Right lobe of liver (tissue), 6 donors: ENCODE results near the gene ACADL. TPM values are rescaled to one million over a fixed set of nuclear protein-coding genes. Genes with fewer than 3 reads are reported as not detected.
A peak's percentile ranks its signal among the peaks of the same experiment; 100 is the strongest.

Experiments used
- ATAC-seq, 4 donors: fragments of 200-7000 bp; cut with Tn5 transposase; one replicate each; pipeline ENCODE4 v1.9.1; 2020; ENCODE audit warnings: mild to moderate bottlenecking in 4 of 4, moderate library complexity in 4 of 4
- DNase-seq, 3 donors: peaks; one replicate each; pipeline ENCODE4 v3.0.0-alpha.2; 2020
- H3K27ac ChIP-seq, 3 donors: fragments of 200-600 bp; one replicate each; pipeline ENCODE4 v1.8.0; 2022
- H3K27me3 ChIP-seq, 2 donors: fragments of 200-600 bp; one replicate each; pipeline ENCODE4 v1.8.0; 2022
- H3K36me3 ChIP-seq, 4 donors: fragments of 200-600 bp; sonication (generic) in 1 of 4; one replicate each; pipeline versions ENCODE4 v1.5.1 to v1.8.0; 2017 to 2022; ENCODE audit warnings: control low read depth in 1 of 4
- H3K4me1 ChIP-seq, 4 donors: fragments of 200-600 bp; sonication (generic) in 1 of 4; one replicate each; pipeline versions ENCODE4 v1.5.1 to v1.8.0; 2017 to 2022; ENCODE audit warnings: control low read depth in 1 of 4
- H3K4me3 ChIP-seq, 3 donors: fragments of 200-600 bp; one replicate each; pipeline ENCODE4 v1.8.0; 2022
- H3K9me3 ChIP-seq, 4 donors: fragments of 200-600 bp; sonication (generic) in 1 of 4; one replicate each; pipeline versions ENCODE4 v1.5.1 to v1.8.0; 2017 to 2022; ENCODE audit warnings: control low read depth in 1 of 4
- CTCF ChIP-seq, 4 donors: fragments of 200-600 bp in 3 of 4; fragments of 450-650 bp in 1 of 4; IDR thresholded peaks; one replicate each; pipeline versions ENCODE4 v1.5.1 to v1.8.0; 2016 to 2022; ENCODE audit warnings: antibody characterized with exemption in 4 of 4, mild to moderate bottlenecking in 2 of 4
- POLR2A ChIP-seq: fragments of 450-650 bp; IDR thresholded peaks from one replicate; pipeline ENCODE4 v1.6.1; 2017; ENCODE audit warnings: antibody characterized with exemption, mild to moderate bottlenecking
- WGBS: methylation state at CpG from one replicate; pipeline ENCODE4 v1.1.6; 2018; ENCODE audit warnings: low coverage, low lambda C conversion rate; ENCODE audit not compliant: insufficient coverage; ENCODE audit errors: missing lambda C conversion rate; 5-methylcytosine and 5-hydroxymethylcytosine counted together
- intact Hi-C, 2 donors: fragments of 100-400 bp; cut with DNase I; formaldehyde crosslinking; loops; one replicate each; pipeline versions ENCODE4 v1.11.2 to v1.14.1; 2022
- long read RNA-seq: library from polyadenylated mRNA; unstranded; transcript quantifications from one replicate; pipeline ENCODE4 v2.0.0, GENCODE V29; 2019
- total RNA-seq, 6 experiments: library from RNA; depleted of rRNA in 2 of 6; stranded (reverse); fragments of >200 nt in 2 of 6; fragmentation: NEBNext Ultra II Directional in 3 of 6; extraction: Animal tissue kit (Norgen Biotek cat#: 25700) in 3 of 6; gene quantifications; one replicate each; pipeline versions ENCODE4 v1.1.0 to v1.2.4, GENCODE V29; 2016 to 2023
- donor health status: DM: no; HTN: yes; CAD: no.
- donor health status: DM: no; HTN: no; CAD: no.
- donor health status: DM: no; HTN: no; CAD: no.
- donor health status: DM: no; HTN: yes; CAD: no.
- donor health status: DM: no; HTN: yes; CAD: no.

The ACADL gene
- total RNA-seq, result 10 to 100 TPM; 13.4 to 30.2 (median 22.3) TPM
- long read RNA-seq, transcript ACADL-201 (11 exons, 2,543 nt), result major isoform, 5 of 9 reads
- long read RNA-seq, partial matches to known transcripts, result 2 of 9 reads
- long read RNA-seq, other reads (novel, unspliced or antisense), result 0 of 9 reads

- intact Hi-C loops, result no loop called here
- TF ChIP-seq POLR2A (peak; percentile 66), CTCF (IDR thresholded peaks at IDR 0.05) (peak in 1 of 4 donors; percentile 20)
- ATAC-seq, result peak; percentile 78 to 86 (median 82)
- H3K27ac ChIP-seq, result peak within 1 kb of the TSS; percentile 79 to 97 (median 91)
- peak within 1 kb of the TSS; percentile 47 to 65 (median 62) for H3K4me3 ChIP-seq
- H3K9me3 ChIP-seq, result no peaks in the 10 kb centered on the region
- H3K27me3 ChIP-seq, result no peaks in the 10 kb centered on the region
- 5% methylated on average over 14 of the region's 69 CpGs for WGBS
- H3K36me3 ChIP-seq, result peaks cover 0 to 4% (median 1%) of the 10 kb centered on the region in 4 donors
- DNase-seq, result peak; percentile 73 to 83 (median 81)
- H3K4me1 ChIP-seq, result peaks cover 0 to 59% (median 12%) of the 10 kb centered on the region in 4 donors
Observed at GRCh38 chr2:210224941-210225672, at the start of gene ACADL. Gene ACADL (minus strand): TSS chr2:210225447. CDS start chr2:210225263, 184 bp downstream.

GRCh38 chr2:210271300-210271699, 46.1 kb upstream of the ACADL start:
- intact Hi-C loops, result no loop called here
- Histone ChIP-seq H3K4me3 (no peak overlapping the region), H3K4me1 (no peaks in the 10 kb centered on the region), H3K36me3 (no peaks in the 10 kb centered on the region), H3K27ac (no peak overlapping the region), H3K27me3 (no peaks in the 10 kb centered on the region), H3K9me3 (no peaks in the 10 kb centered on the region)
- DNase-seq (no peak), ATAC-seq (no peak)
- no peak for TF ChIP-seq POLR2A
- no peak for TF ChIP-seq CTCF (IDR thresholded peaks at IDR 0.05)

- Histone ChIP-seq H3K27me3 (no peaks in the 10 kb centered on the region), H3K9me3 (no peaks in the 10 kb centered on the region), H3K4me1 (no peaks in the 10 kb centered on the region), H3K4me3 (no peak overlapping the region), H3K27ac (no peak overlapping the region), H3K36me3 (no peaks in the 10 kb centered on the region)
- DNase-seq (no peak), ATAC-seq (no peak)
- TF ChIP-seq POLR2A (no peak), CTCF (IDR thresholded peaks at IDR 0.05) (no peak)
- 37% methylated on average over 3 of the region's 3 CpGs for WGBS
- intact Hi-C loops, result no loop called here
Observed at GRCh38 chr2:210269148-210269547, 43.9 kb upstream of the ACADL start.

- Histone ChIP-seq H3K4me3 (no peak overlapping the region), H3K36me3 (no peaks in the 10 kb centered on the region), H3K4me1 (no peaks in the 10 kb centered on the region), H3K27me3 (no peaks in the 10 kb centered on the region), H3K27ac (no peak overlapping the region), H3K9me3 (no peaks in the 10 kb centered on the region)
- DNase-seq, result no peak
- TF ChIP-seq CTCF (IDR thresholded peaks at IDR 0.05) (no peak), POLR2A (no peak)
- whole genome bisulfite sequencing, result no CpG with 5 or more reads among the region's 1 CpG
- no peak for ATAC-seq
- intact Hi-C loops, result no loop called here
Observed at GRCh38 chr2:210268281-210268680, 43.0 kb upstream of the ACADL start.
